Activated naive CD8-positive, alpha-beta T cell treated with anti-CD3 and anti-CD28 coated beads for 36 hours (primary cell): ENCODE results near the gene CSRNP3. TPM values are rescaled to one million over a fixed set of nuclear protein-coding genes. Genes with fewer than 3 reads are reported as not detected.

Experiments
- DNase-seq: peaks from one replicate; pipeline ENCODE4 v3.0.0; 2021
- H3K27ac Mint-ChIP-seq: one replicate; pipeline ENCODE4 v1.8.0; 2022; ENCODE audit warnings: mild to moderate bottlenecking, moderate library complexity, mixed read lengths
- H3K27me3 Mint-ChIP-seq: one replicate; pipeline ENCODE4 v1.8.0; 2022; ENCODE audit warnings: mild to moderate bottlenecking, mixed read lengths
- H3K36me3 Mint-ChIP-seq: one replicate; pipeline ENCODE4 v1.8.0; 2021; ENCODE audit warnings: mild to moderate bottlenecking, mixed read lengths
- H3K4me1 Mint-ChIP-seq: one replicate; pipeline ENCODE4 v1.8.0; 2021; ENCODE audit warnings: mixed read lengths
- H3K4me3 Mint-ChIP-seq: one replicate; pipeline ENCODE4 v1.8.0; 2022; ENCODE audit warnings: mild to moderate bottlenecking, moderate library complexity, mixed read lengths
- H3K9me3 Mint-ChIP-seq: one replicate; pipeline ENCODE4 v1.8.0; 2022; ENCODE audit warnings: mixed read lengths
- total RNA-seq, 2 experiments: library from RNA; stranded (reverse); gene quantifications; one replicate each; pipeline ENCODE4 v1.2.3, GENCODE V29; 2021

CSRNP3 gene
- total RNA-seq, 2 experiments from 2014 or later = not detected

- DNase-seq = no peak
- Mint-ChIP-seq H3K36me3 (no peaks in the 10 kb centered on the region), H3K27ac (no peak overlapping the region), H3K4me3 (no peak overlapping the region), H3K27me3 (no peaks in the 10 kb centered on the region), H3K4me1 (no peaks in the 10 kb centered on the region), H3K9me3 (no peaks in the 10 kb centered on the region)
Measured at GRCh38 chr2:165617741-165618481, 148.4 kb downstream of the CSRNP3 start.

GRCh38 chr2:165618806-165619205 lies 149.3 kb downstream of the CSRNP3 start:
- H3K4me1 Mint-ChIP-seq = no peaks in the 10 kb centered on the region
- H3K36me3 Mint-ChIP-seq = no peaks in the 10 kb centered on the region
- DNase-seq = no peak
- peaks cover 1% of the 10 kb centered on the region for H3K27me3 Mint-ChIP-seq
- H3K27ac Mint-ChIP-seq = no peak overlapping the region
- no peak overlapping the region for H3K4me3 Mint-ChIP-seq
- no peaks in the 10 kb centered on the region for H3K9me3 Mint-ChIP-seq

GRCh38 chr2:165621086-165621560 lies 151.6 kb downstream of the CSRNP3 start:
- no peaks in the 10 kb centered on the region for H3K4me1 Mint-ChIP-seq
- no peak overlapping the region for H3K4me3 Mint-ChIP-seq
- H3K27ac Mint-ChIP-seq = no peak overlapping the region
- H3K9me3 Mint-ChIP-seq = no peaks in the 10 kb centered on the region
- no peaks in the 10 kb centered on the region for H3K36me3 Mint-ChIP-seq
- peaks cover 3% of the 10 kb centered on the region for H3K27me3 Mint-ChIP-seq
- DNase-seq = no peak

GRCh38 chr2:165623161-165623560 lies 153.7 kb downstream of the CSRNP3 start:
- no peak for DNase-seq
- Mint-ChIP-seq H3K4me1 (no peaks in the 10 kb centered on the region), H3K4me3 (no peak overlapping the region), H3K27ac (no peak overlapping the region), H3K9me3 (no peaks in the 10 kb centered on the region), H3K36me3 (no peaks in the 10 kb centered on the region), H3K27me3 (peaks cover 3% of the 10 kb centered on the region)

GRCh38 chr2:165623783-165624469 lies 154.4 kb downstream of the CSRNP3 start:
- H3K27ac Mint-ChIP-seq = no peak overlapping the region
- H3K9me3 Mint-ChIP-seq = no peaks in the 10 kb centered on the region
- no peaks in the 10 kb centered on the region for H3K36me3 Mint-ChIP-seq
- no peak for DNase-seq
- peaks cover 3% of the 10 kb centered on the region for H3K27me3 Mint-ChIP-seq
- no peaks in the 10 kb centered on the region for H3K4me1 Mint-ChIP-seq
- no peak overlapping the region for H3K4me3 Mint-ChIP-seq

- no peak for DNase-seq
- Mint-ChIP-seq H3K36me3 (no peaks in the 10 kb centered on the region), H3K27me3 (peaks cover 3% of the 10 kb centered on the region), H3K9me3 (no peaks in the 10 kb centered on the region), H3K4me3 (no peak overlapping the region), H3K27ac (no peak overlapping the region), H3K4me1 (no peaks in the 10 kb centered on the region)
Measured at GRCh38 chr2:165624470-165624800, 154.9 kb downstream of the CSRNP3 start.

- Mint-ChIP-seq H3K36me3 (no peaks in the 10 kb centered on the region), H3K27ac (no peak overlapping the region), H3K4me1 (peaks cover 6% of the 10 kb centered on the region), H3K9me3 (no peaks in the 10 kb centered on the region), H3K4me3 (no peak overlapping the region), H3K27me3 (peaks cover 3% of the 10 kb centered on the region)
- DNase-seq = no peak
Measured at GRCh38 chr2:165627470-165627869, 158.0 kb downstream of the CSRNP3 start.

GRCh38 chr2:165629776-165630175 lies 160.3 kb downstream of the CSRNP3 start:
- DNase-seq = no peak
- Mint-ChIP-seq H3K36me3 (no peaks in the 10 kb centered on the region), H3K27me3 (no peaks in the 10 kb centered on the region), H3K9me3 (no peaks in the 10 kb centered on the region), H3K4me1 (peaks cover 6% of the 10 kb centered on the region), H3K4me3 (no peak overlapping the region), H3K27ac (no peak overlapping the region)

GRCh38 chr2:165630236-165630635 lies 160.7 kb downstream of the CSRNP3 start:
- no peak overlapping the region for H3K27ac Mint-ChIP-seq
- no peaks in the 10 kb centered on the region for H3K9me3 Mint-ChIP-seq
- DNase-seq = no peak
- no peaks in the 10 kb centered on the region for H3K36me3 Mint-ChIP-seq
- H3K4me3 Mint-ChIP-seq = no peak overlapping the region
- H3K4me1 Mint-ChIP-seq = peaks cover 6% of the 10 kb centered on the region
- H3K27me3 Mint-ChIP-seq = no peaks in the 10 kb centered on the region

- Mint-ChIP-seq H3K4me1 (peaks cover 6% of the 10 kb centered on the region), H3K4me3 (no peak overlapping the region), H3K9me3 (no peaks in the 10 kb centered on the region), H3K36me3 (no peaks in the 10 kb centered on the region), H3K27me3 (no peaks in the 10 kb centered on the region), H3K27ac (no peak overlapping the region)
- DNase-seq = no peak
Measured at GRCh38 chr2:165631089-165631488, 161.6 kb downstream of the CSRNP3 start.

GRCh38 chr2:165632594-165632993 lies 163.1 kb downstream of the CSRNP3 start:
- peaks cover 6% of the 10 kb centered on the region for H3K4me1 Mint-ChIP-seq
- no peaks in the 10 kb centered on the region for H3K9me3 Mint-ChIP-seq
- H3K27ac Mint-ChIP-seq = no peak overlapping the region
- no peak for DNase-seq
- H3K27me3 Mint-ChIP-seq = no peaks in the 10 kb centered on the region
- H3K4me3 Mint-ChIP-seq = no peak overlapping the region
- no peaks in the 10 kb centered on the region for H3K36me3 Mint-ChIP-seq

- H3K36me3 Mint-ChIP-seq = no peaks in the 10 kb centered on the region
- no peak for DNase-seq
- H3K27ac Mint-ChIP-seq = no peak overlapping the region
- no peaks in the 10 kb centered on the region for H3K9me3 Mint-ChIP-seq
- peaks cover 6% of the 10 kb centered on the region for H3K4me1 Mint-ChIP-seq
- H3K4me3 Mint-ChIP-seq = no peak overlapping the region
- no peaks in the 10 kb centered on the region for H3K27me3 Mint-ChIP-seq
Measured at GRCh38 chr2:165633431-165633830, 163.9 kb downstream of the CSRNP3 start.

GRCh38 chr2:165634282-165634681 lies 164.8 kb downstream of the CSRNP3 start:
- no peak for DNase-seq
- no peaks in the 10 kb centered on the region for H3K36me3 Mint-ChIP-seq
- no peaks in the 10 kb centered on the region for H3K9me3 Mint-ChIP-seq

GRCh38 chr2:165634855-165635254 lies 165.4 kb downstream of the CSRNP3 start:
- H3K27me3 Mint-ChIP-seq = no peaks in the 10 kb centered on the region
- H3K4me3 Mint-ChIP-seq = no peak overlapping the region
- no peak for DNase-seq
- no peak overlapping the region for H3K27ac Mint-ChIP-seq
- no peaks in the 10 kb centered on the region for H3K9me3 Mint-ChIP-seq
- H3K4me1 Mint-ChIP-seq = peaks cover 4% of the 10 kb centered on the region
- H3K36me3 Mint-ChIP-seq = no peaks in the 10 kb centered on the region

More at GRCh38 chr2:165634282-165634681, 164.8 kb downstream of the CSRNP3 start:
- no peak overlapping the region for H3K4me3 Mint-ChIP-seq
- H3K27ac Mint-ChIP-seq = no peak overlapping the region
- H3K4me1 Mint-ChIP-seq = peaks cover 6% of the 10 kb centered on the region
- no peaks in the 10 kb centered on the region for H3K27me3 Mint-ChIP-seq

- no peaks in the 10 kb centered on the region for H3K27me3 Mint-ChIP-seq
- no peaks in the 10 kb centered on the region for H3K9me3 Mint-ChIP-seq
- no peak for DNase-seq
- no peak overlapping the region for H3K27ac Mint-ChIP-seq
- H3K4me3 Mint-ChIP-seq = no peak overlapping the region
- no peaks in the 10 kb centered on the region for H3K36me3 Mint-ChIP-seq
- peaks cover under 1% of the 10 kb centered on the region for H3K4me1 Mint-ChIP-seq
Measured at GRCh38 chr2:165635532-165635931, 166.0 kb downstream of the CSRNP3 start.

GRCh38 chr2:165636959-165637358 lies 167.5 kb downstream of the CSRNP3 start:
- no peaks in the 10 kb centered on the region for H3K9me3 Mint-ChIP-seq
- no peaks in the 10 kb centered on the region for H3K27me3 Mint-ChIP-seq
- no peaks in the 10 kb centered on the region for H3K4me1 Mint-ChIP-seq
- DNase-seq = no peak
- H3K36me3 Mint-ChIP-seq = no peaks in the 10 kb centered on the region
- no peak overlapping the region for H3K4me3 Mint-ChIP-seq
- no peak overlapping the region for H3K27ac Mint-ChIP-seq
